Epidermal melanocyte (primary cell): ENCODE data around the gene ADGRF1.
"Not testable (repeated sequence)": the region's sequence is repeated elsewhere in the genome, so short reads cannot be mapped to it uniquely, and the experiment has no call there.

Source experiments
- DNase-seq: peaks from one replicate; pipeline ENCODE4 v3.0.0; 2011; ENCODE audit warnings: low spot score; ENCODE audit not compliant: insufficient read length

Gene ADGRF1

GRCh38 chr6:47042275-47042791, at the start of gene ADGRF1:
Gene ADGRF1, minus strand, starts transcription at chr6:47042332. Its CDS starts 13,271 bp downstream, at chr6:47029061.
- DNase-seq = no peak

DNA sequence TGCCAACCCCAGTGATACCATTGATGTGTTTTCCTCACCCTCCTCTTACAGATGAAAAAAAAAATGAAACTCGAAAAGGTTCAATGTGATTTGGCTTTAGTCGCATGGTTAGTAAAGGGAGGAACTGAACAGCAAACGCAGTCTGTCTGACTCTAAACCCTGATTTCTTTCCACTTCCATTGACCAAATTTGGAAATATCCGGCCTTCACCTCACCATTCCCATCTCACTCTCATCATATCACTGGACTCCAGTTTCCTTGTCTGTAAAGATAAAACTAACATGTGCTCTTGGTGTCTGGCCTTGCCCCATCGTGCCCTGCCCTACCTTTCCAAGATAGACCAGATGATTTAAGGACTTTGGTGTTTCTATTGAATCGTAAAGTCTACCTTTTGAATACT, 48.7 kb upstream of the ADGRF1 start:
- no peak for DNase-seq

DNA sequence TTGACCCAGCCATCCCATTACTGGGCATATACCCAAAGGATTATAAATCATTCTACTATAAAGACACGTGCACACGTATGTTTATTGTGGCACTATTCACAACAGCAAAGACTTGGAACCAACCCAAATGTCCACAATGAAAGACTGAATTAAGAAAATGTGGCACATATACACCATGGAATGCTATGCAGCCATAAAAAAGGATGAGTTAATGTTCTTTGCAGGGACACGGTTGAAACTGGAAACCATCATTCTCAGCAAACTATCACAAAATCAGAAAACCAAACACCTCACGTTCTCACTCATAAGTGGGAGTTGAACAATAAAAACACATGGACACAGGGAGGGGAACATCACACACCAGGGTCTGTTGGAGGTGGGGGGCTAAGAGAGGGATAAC, 47.3 kb upstream of the ADGRF1 start:
- DNase-seq = not testable (repeated sequence)

DNA sequence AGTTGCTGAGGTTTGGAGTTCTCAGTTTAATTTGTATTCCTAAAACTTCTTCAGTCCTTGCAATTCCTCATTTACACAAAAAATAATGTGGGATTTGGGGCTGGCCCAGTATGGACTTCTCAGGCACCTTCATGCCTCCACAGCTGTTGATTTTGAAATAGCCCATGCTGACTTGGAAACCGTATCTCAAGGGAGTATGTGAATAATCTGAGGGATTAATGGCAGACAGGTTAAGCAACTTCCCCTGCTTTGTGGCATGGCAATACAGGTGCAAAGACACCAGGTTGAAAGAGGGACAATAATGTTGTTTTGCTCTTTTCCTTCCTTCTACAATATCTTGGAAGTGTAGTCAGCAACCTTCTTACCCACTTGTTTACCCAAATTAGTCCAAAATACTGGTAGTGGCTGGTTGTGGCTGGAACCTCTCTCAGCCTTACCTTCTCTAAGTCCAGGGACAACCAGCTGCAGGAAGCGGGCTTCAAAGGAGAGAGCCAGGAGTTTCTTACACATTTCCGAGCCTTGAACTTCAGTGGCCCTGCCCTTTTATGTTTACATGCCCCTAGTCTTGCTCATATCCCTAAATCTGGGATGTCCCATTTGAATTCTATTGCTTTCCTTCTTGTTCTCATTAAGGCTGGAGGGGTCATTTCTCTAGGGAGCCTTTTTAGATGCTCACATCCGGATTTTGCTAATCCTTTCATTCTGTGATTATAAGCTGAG, 44.1 kb upstream of the ADGRF1 start:
- DNase-seq = no peak

DNA sequence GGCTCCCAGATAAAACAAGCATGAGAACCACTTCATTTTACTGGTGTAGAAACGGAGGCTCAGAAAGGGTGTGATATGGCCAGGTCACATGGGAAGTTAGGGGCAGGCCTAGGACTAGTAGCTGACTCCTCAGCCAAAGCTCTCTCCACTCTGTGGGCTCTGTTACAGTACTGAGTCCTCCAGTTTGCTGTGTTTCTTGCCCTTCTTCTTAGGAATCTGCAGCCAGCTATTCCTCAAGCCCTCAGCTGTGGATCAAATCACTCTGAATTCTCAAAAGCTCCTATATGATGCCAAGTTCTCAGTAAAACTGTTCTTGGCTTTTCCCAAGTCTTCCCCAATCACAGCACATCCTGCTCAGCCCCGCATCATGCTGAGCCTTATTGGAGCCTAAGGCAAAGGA, 42.5 kb upstream of the ADGRF1 start:
- no peak for DNase-seq

DNA sequence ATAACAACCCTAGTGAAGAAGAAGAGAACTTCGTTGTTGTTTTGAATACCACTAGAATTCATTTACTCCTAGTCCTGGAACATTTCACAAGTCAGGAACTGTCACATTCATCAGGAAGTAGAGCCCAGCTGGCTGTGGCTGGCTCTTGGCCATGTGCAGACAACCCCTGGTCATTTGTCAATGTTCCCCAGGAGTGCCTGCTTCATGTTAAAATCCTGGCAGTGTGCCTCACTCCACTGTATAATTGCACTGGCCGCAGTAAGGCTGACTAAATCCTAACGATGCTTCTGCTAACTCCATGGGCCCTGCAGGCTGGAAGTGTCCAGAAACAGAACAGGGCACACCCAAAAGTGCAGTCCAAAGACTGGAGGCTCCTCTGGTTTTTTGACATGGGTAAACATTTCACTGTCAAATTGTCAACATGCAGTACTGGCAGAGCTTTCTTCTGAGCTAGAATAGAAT, 41.5 kb upstream of the ADGRF1 start:
- DNase-seq = peak; percentile 73

DNA sequence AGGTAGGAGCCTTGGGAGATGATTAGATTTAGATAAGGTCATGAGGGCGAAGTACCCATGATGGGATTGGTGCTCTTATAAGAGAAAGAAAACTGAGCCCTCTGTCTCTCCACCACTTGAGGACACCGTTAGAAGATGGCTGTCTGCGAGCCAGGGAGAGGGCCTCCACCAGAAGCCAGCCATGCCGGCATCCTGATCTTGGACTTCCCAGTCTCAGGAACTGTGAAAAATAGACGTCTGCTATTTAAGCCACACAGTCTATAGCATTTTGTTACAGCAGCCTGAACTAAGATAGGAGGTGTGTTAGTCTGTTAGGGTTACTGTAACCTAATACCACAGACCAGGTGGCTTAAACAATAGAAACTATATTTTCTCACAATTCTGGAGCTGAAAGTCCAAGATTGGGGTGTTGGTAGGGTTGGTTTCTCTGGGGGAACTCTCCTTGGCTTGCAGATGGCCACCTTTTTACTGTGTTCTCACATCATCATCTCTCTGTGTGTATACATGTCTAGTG, 38.0 kb upstream of the ADGRF1 start:
- DNase-seq = no peak

GRCh38 chr6:47079638-47080037, 37.5 kb upstream of the ADGRF1 start:
- no peak for DNase-seq

DNA sequence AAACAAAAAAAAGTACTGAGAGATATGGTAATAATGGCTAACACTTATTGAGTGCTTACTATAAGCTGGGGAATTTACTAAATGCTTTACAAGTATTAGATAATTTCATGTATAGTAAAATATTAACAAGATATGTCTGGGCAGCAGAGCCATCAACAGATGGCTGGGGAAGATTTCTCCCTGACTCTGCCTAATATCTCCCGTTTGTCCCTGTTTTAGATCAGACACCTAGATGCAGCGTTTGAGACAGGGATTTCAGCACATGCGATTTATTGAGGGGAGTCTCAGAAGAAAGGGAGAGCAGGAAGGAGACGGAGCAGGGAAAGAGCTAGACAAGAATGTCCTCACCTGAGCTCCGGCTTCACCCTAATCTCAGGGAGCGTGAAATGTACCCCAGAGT, 36.9 kb upstream of the ADGRF1 start:
- DNase-seq = no peak

GRCh38 chr6:47076422-47077344, 34.6 kb upstream of the ADGRF1 start:
- DNase-seq = no peak

GRCh38 chr6:47075741-47076421, 33.7 kb upstream of the ADGRF1 start:
- DNase-seq = no peak

DNA sequence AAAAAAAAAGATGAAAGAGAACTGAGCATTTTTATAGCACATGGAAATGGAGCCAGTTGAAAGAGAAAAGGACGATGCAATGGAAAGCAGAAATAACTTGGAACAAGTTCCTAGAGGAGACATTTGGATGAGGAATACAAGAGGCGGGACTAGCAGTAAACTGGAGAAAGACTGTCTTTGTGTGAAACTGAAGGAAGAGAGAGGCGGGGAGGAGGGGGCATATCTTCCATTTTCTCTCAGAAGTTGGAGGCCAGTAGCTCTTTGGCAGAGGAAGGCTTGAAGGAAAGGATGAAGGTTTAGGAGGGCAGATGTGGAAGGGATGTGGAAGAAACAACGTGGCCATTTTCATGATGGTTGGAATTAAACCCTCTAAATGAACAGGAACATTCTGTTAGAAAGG, 33.0 kb upstream of the ADGRF1 start:
- DNase-seq = no peak

DNA sequence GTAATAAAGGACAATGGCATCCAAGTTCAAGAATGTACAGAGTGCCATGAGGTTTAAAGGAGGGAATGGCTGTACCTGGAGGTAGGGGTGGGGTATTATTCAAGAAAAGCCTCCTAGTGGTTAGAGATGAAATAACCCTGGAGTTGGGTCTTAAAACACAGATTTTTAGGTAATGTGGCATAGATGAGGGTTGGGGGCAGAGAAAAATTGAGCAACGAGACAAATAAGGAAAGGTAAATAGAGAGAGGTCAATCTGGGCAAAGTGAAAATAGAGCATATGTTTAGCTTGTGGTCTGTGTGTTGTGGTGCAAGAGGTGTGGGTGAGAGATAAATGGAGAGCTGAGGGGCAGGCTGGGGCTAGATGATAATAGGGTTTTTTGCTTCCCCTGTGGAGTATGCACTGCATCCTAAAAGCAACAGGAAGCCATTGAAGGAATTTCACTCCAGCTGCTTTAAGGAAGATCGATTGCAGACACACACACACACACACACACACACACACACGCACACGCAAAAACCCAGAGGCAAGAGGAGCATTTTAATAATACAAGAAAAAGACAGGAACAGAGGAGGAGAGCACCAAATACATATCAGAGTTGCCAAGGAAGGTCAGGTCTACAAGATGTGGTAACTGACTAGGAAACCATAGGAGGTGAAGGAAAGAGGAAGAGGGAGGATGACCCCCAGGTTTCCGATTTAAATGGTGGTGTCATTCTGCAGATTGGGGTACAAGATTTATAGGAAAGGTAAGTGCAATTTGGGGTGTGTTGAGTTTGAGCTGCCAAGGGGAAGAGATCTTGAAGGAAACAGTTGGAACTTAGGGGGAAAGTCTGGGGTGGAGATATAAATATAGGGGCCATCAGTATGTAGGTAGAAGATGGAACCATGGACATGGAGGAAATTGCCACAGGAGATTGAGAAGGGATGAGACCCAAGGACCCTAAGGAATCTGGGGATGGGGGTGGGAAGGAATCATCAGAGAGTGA, 31.3 kb upstream of the ADGRF1 start:
- DNase-seq = no peak

- DNase-seq = no peak
Observed at GRCh38 chr6:47072667-47073066, 30.5 kb upstream of the ADGRF1 start.

DNA sequence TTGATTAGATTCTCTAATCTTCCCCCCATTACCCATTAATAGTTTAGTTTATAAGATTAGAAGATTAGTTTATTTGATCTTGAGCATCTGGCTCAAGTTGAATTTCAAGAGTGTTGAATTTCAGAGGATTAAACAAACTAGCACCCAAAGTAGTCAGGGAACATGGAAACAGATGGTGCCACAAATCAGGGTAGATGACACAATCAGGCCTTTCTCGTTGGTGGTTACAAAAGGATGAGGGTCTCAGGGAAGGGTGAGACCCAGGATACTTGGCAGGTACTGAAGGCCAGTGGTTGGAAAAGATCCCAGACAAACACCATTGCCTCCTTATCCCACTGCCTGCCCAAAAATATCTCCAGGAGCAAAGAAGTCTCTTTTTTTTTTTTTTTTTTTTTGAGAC, 29.5 kb upstream of the ADGRF1 start:
- no peak for DNase-seq

DNA sequence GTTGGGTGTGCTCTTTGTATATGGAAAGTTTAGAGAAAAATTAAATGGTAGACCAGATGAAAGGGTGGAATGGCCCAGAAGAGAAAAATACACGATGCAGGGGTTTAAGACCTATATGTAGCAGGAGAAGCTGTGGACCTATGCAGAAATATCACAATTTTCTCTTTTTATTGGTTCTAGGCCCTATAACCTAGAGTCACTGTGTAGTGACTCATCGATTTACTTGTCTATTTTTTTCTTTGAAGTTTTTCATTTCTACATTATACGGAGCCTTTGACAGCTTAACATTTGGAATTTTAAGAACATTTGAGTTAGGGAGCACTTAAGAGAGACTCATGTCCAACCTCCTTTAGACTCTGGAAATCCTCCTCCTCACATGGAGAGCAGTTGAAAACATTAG, 28.3 kb upstream of the ADGRF1 start:
- DNase-seq = no peak

DNA sequence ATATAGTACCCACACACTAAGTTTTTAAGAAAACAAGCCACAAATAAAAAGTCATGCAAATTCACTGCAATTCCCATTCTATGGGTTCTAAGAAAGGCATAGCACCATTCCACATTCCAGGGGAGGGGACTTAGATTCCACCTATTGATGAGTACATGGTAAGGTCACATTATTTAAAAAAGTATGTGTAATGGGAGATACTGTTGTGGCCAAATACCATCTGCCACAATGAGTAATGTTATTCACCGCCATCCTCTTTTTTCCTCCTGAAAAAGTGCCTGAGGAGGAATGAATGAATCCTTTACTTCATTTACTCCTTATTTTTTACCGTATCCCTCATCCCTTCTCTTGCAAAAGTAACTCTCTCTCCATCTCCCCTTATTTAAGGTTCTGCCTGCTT, 27.0 kb upstream of the ADGRF1 start:
- DNase-seq = no peak

GRCh38 chr6:47066418-47066817, 24.3 kb upstream of the ADGRF1 start:
- DNase-seq = no peak

DNA sequence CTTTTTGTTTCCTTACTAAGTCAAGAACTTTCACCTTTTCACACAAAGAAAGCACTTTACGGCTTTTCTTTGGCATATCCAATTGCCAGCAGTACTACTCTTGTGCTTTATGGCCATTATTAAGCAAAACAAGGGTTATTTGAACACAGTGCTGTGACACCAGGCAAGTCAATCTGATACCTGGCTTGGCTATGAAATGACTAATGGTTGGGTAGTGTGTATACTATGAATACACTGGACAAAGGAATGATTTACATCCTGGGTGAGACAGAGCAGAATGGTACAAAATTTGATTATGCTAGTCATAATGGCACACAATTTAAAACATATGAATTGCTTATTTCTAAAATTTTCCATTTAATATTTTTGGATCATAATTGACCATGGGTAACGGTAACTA, 22.1 kb upstream of the ADGRF1 start:
- no peak for DNase-seq

- no peak for DNase-seq
Observed at GRCh38 chr6:47062346-47062745, 20.2 kb upstream of the ADGRF1 start.
